ENCODE measurements around the gene TBC1D1.
"Not testable (repeated sequence)": the region's sequence is repeated elsewhere in the genome, so short reads cannot be mapped to it uniquely, and the experiment has no call there.

The TBC1D1 gene

GRCh38 chr4:37970702-37971101 lies 79.8 kb downstream of the TBC1D1 start:
- H3K4me3 ChIP-seq (ENCODE audit: low read depth, low read length) = no peak overlapping the region
- TF ChIP-seq CTCF (IDR thresholded peaks at IDR 0.05; ENCODE audit: borderline replicate concordance, insufficient read depth, low read depth, low read length) = peak; percentile 69; the same call in 1 of the 2 replicates

- H3K4me3 ChIP-seq (ENCODE audit: low read depth, low read length) = no peak overlapping the region
- TF ChIP-seq CTCF (IDR thresholded peaks at IDR 0.05; ENCODE audit: borderline replicate concordance, insufficient read depth, low read depth, low read length) = no peak
Measured at GRCh38 chr4:37971202-37971601, 80.3 kb downstream of the TBC1D1 start.

GRCh38 chr4:37973441-37973840 lies 82.6 kb downstream of the TBC1D1 start:
- H3K4me3 ChIP-seq (ENCODE audit: low read depth, low read length) = no peak overlapping the region
- no peak for TF ChIP-seq CTCF (IDR thresholded peaks at IDR 0.05; ENCODE audit: borderline replicate concordance, insufficient read depth, low read depth, low read length)

- H3K4me3 ChIP-seq (ENCODE audit: low read depth, low read length) = not testable (repeated sequence)
Measured at GRCh38 chr4:37975321-37975822, 84.5 kb downstream of the TBC1D1 start.

GRCh38 chr4:37976507-37976906 lies 85.6 kb downstream of the TBC1D1 start:
- no peak for TF ChIP-seq CTCF (IDR thresholded peaks at IDR 0.05; ENCODE audit: borderline replicate concordance, insufficient read depth, low read depth, low read length)
- no peak overlapping the region for H3K4me3 ChIP-seq (ENCODE audit: low read depth, low read length)

GRCh38 chr4:37976991-37977470 lies 86.1 kb downstream of the TBC1D1 start:
- TF ChIP-seq CTCF (IDR thresholded peaks at IDR 0.05; ENCODE audit: borderline replicate concordance, insufficient read depth, low read depth, low read length) = no peak
- peak overlapping the region; percentile 87 for H3K4me3 ChIP-seq (ENCODE audit: low read depth, low read length)

GRCh38 chr4:37977471-37978247 lies 86.8 kb downstream of the TBC1D1 start:
- peak; percentile 57 for TF ChIP-seq CTCF (IDR thresholded peaks at IDR 0.05; ENCODE audit: borderline replicate concordance, insufficient read depth, low read depth, low read length)
- H3K4me3 ChIP-seq (ENCODE audit: low read depth, low read length) = peak overlapping the region; percentile 87

Data from GM12875 (cell line).